HepG2 (cell line): ENCODE results near the gene AAR2. TPM values are rescaled to one million over a fixed set of nuclear protein-coding genes. Genes with fewer than 3 reads are reported as not detected.
A peak's percentile ranks its signal among the peaks of the same experiment; 100 is the strongest.

Source experiments
- ATF3 ChIP-seq: sonication (generic); formaldehyde crosslinking; IDR thresholded peaks from 2 replicates; pipeline ENCODE4 v1.4.0; 2020; ENCODE audit warnings: missing genetic modification reagents
- CTCF ChIP-seq: sonication (generic); formaldehyde crosslinking; IDR thresholded peaks from 2 replicates; pipeline ENCODE4 v1.5.0; 2020; ENCODE audit warnings: mild to moderate bottlenecking, missing genetic modification reagents, moderate library complexity
- FOXO1 ChIP-seq: sonication (generic); formaldehyde crosslinking; IDR thresholded peaks from 2 replicates; pipeline ENCODE4 v1.4.0; 2020; ENCODE audit warnings: missing genetic modification reagents
- HES4 ChIP-seq: sonication (generic); formaldehyde crosslinking; IDR thresholded peaks from 2 replicates; pipeline ENCODE4 v1.9.0; 2021; ENCODE audit warnings: mild to moderate bottlenecking, missing genetic modification reagents, borderline replicate concordance
- HOXA3 ChIP-seq: sonication (generic); formaldehyde crosslinking; IDR thresholded peaks from 2 replicates; pipeline ENCODE4 v1.5.0; 2020; ENCODE audit warnings: missing genetic modification reagents
- KAT7 ChIP-seq: IDR thresholded peaks from 2 replicates; pipeline ENCODE4 v1.6.1; 2018; ENCODE audit warnings: borderline replicate concordance, missing compliant biosample characterization
- MED13 ChIP-seq: sonication (generic); formaldehyde crosslinking; IDR thresholded peaks from 2 replicates; pipeline ENCODE4 v1.5.0; 2020; ENCODE audit warnings: missing genetic modification reagents
- ZNF44 ChIP-seq: sonication (generic); formaldehyde crosslinking; IDR thresholded peaks from 2 replicates; pipeline ENCODE4 v1.5.1; 2020; ENCODE audit warnings: mild to moderate bottlenecking, missing genetic modification reagents
- polyA plus RNA-seq, 8 experiments: library from polyadenylated mRNA; depleted of rRNA in 3 of 8; stranded (reverse) in 7 of 8; unstranded in 1 of 8; fragments of >200 nt; fragmentation: Illumina TruSeq in 4 of 8; extraction: Trizol in 4 of 8; gene quantifications; 2 replicates each; pipeline versions ENCODE4 v1.2.1 to v1.2.3, GENCODE V29; 2011 to 2016; ENCODE audit warnings: low read depth in 4 of 8, missing spikeins in 1 of 8, mixed read lengths in 1 of 8; ENCODE audit not compliant: insufficient read depth in 1 of 8
- total RNA-seq, 5 experiments: library from RNA; depleted of rRNA; stranded (reverse); fragments of >200 nt; fragmentation: Illumina TruSeq; extraction: Trizol; gene quantifications; 2 replicates each; pipeline ENCODE4 v1.2.3, GENCODE V29; 2016; ENCODE audit warnings: low read depth in 1 of 5
- TF ChIP-seq, protein P1 (sequence below), 2 experiments: sonication (generic) in 1 of 2; formaldehyde crosslinking in 1 of 2; IDR thresholded peaks; 2 replicates each; pipeline versions ENCODE4 v1.5.1 to v1.6.1; 2011 to 2020; ENCODE audit warnings: borderline replicate concordance in 1 of 2, low read depth in 1 of 2, low read length in 1 of 2, mild to moderate bottlenecking in 1 of 2, missing genetic modification reagents in 1 of 2, moderate library complexity in 1 of 2

Gene AAR2
- total and polyA plus RNA-seq, 2 of the 13 experiments (the other 11 are each of a cell fraction or from before 2014, with no cell fraction given): 45.2 to 46.2 TPM

DNA sequence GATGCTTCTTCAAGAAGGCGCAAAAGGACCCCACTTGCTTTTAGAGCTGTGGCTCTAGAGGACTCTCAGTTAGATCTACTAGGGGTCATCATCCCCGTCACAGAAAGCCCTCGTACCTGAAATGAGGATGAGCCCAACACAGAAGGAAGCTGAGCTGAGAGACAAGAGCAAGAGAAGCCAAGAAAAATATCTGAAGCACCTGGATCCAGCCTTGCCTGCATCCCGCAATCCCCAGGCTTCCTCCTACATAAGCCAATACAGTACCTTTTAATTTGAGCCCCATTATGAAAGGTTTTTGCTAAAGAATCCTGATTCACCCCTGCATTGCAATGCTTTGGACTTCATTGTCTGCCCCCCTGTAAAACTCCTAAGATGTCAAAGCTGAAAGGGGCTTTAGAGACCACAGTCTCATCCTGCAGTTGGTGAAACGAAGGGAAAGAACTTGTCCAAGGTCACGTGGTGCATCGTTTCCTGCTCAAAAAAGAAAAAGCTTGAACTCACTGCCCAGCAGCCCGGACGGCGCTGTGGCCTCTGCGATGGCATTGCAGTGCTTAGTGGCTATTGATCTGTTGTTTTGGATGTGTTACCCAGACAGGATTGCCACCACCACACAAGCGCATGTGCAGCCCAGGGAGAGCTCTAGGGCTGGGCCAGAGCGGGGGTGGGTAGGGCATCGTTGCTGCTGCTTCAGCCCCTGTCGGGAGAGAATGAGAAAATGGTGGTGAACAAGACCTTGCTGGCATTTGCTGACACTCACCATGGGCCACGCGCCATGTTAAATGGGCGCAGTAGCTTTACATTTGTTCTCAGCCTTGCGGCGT is 28.4 kb downstream of the AAR2 start (continued):
- TF ChIP-seq, protein P1, sequence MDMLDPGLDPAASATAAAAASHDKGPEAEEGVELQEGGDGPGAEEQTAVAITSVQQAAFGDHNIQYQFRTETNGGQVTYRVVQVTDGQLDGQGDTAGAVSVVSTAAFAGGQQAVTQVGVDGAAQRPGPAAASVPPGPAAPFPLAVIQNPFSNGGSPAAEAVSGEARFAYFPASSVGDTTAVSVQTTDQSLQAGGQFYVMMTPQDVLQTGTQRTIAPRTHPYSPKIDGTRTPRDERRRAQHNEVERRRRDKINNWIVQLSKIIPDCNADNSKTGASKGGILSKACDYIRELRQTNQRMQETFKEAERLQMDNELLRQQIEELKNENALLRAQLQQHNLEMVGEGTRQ (IDR thresholded peaks at IDR 0.05; ENCODE audit: low read depth, low read length): peak; percentile 85
- TF ChIP-seq, protein P1 (CRISPR knock-in tag; IDR thresholded peaks at IDR 0.05; ENCODE audit: borderline replicate concordance): peak; percentile 58; the same call in 1 of the 2 replicates
- no peak for TF ChIP-seq KAT7 (CRISPR knock-in tag)
- TF ChIP-seq HES4 (CRISPR knock-in tag): no peak
- 0 out of 2 replicates have a peak, but pooled peaks have one; percentile 11 for TF ChIP-seq FOXO1 (CRISPR knock-in tag)
- TF ChIP-seq ATF3 (CRISPR knock-in tag): no peak
- no peak for TF ChIP-seq MED13 (CRISPR knock-in tag)
- TF ChIP-seq CTCF (CRISPR knock-in tag): no peak
- TF ChIP-seq ZNF44: no peak
- 0 out of 2 replicates have a peak, but pooled peaks have one; percentile 7 for TF ChIP-seq HOXA3
